HAP-1 (cell line): ENCODE measurements around the gene ARMC8.
A peak's percentile ranks its signal among the peaks of the same experiment; 100 is the strongest.
"Not testable (repeated sequence)": the region's sequence is repeated elsewhere in the genome, so short reads cannot be mapped to it uniquely, and the experiment has no call there.

Experiments
- DNase-seq, 2 experiments: peaks; one replicate each; pipeline ENCODE4 v3.0.0-alpha.2; 2016 to 2020; ENCODE audit warnings: low spot score in 2 of 2
- H3K27me3 ChIP-seq: fragments of 250-450 bp; sonication (Bioruptor Pico); 2 replicates; pipeline ENCODE4 v1.5.1; 2020; ENCODE audit warnings: low read depth, mild to moderate bottlenecking, moderate library complexity
- H3K36me3 ChIP-seq: fragments of 250-450 bp; sonication (Bioruptor Pico); replicated peaks from 2 replicates; pipeline ENCODE4 v1.5.1; 2020; ENCODE audit warnings: mild to moderate bottlenecking
- H3K4me1 ChIP-seq: fragments of 250-450 bp; sonication (Bioruptor Pico); 2 replicates; pipeline ENCODE4 v1.5.1; 2020; ENCODE audit warnings: mild to moderate bottlenecking
- H3K4me3 ChIP-seq: fragments of 250-450 bp; sonication (Bioruptor Pico); 2 replicates; pipeline ENCODE4 v1.5.1; 2020; ENCODE audit warnings: mild to moderate bottlenecking, moderate library complexity
- H3K9me3 ChIP-seq: fragments of 250-450 bp; sonication (Bioruptor Pico); 2 replicates; pipeline ENCODE4 v1.5.1; 2020; ENCODE audit warnings: mild to moderate bottlenecking, moderate library complexity
- in situ Hi-C: fragments of 300-500 bp; cut with MboI; formaldehyde crosslinking; loops from 3 replicates; pipeline ENCODE4 v1.14.3; 2020; ENCODE audit warnings: low sequenced_read_pairs, inconsistent platforms, mixed read lengths

The ARMC8 gene, protein sequence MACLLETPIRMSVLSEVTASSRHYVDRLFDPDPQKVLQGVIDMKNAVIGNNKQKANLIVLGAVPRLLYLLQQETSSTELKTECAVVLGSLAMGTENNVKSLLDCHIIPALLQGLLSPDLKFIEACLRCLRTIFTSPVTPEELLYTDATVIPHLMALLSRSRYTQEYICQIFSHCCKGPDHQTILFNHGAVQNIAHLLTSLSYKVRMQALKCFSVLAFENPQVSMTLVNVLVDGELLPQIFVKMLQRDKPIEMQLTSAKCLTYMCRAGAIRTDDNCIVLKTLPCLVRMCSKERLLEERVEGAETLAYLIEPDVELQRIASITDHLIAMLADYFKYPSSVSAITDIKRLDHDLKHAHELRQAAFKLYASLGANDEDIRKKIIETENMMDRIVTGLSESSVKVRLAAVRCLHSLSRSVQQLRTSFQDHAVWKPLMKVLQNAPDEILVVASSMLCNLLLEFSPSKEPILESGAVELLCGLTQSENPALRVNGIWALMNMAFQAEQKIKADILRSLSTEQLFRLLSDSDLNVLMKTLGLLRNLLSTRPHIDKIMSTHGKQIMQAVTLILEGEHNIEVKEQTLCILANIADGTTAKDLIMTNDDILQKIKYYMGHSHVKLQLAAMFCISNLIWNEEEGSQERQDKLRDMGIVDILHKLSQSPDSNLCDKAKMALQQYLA

DNA sequence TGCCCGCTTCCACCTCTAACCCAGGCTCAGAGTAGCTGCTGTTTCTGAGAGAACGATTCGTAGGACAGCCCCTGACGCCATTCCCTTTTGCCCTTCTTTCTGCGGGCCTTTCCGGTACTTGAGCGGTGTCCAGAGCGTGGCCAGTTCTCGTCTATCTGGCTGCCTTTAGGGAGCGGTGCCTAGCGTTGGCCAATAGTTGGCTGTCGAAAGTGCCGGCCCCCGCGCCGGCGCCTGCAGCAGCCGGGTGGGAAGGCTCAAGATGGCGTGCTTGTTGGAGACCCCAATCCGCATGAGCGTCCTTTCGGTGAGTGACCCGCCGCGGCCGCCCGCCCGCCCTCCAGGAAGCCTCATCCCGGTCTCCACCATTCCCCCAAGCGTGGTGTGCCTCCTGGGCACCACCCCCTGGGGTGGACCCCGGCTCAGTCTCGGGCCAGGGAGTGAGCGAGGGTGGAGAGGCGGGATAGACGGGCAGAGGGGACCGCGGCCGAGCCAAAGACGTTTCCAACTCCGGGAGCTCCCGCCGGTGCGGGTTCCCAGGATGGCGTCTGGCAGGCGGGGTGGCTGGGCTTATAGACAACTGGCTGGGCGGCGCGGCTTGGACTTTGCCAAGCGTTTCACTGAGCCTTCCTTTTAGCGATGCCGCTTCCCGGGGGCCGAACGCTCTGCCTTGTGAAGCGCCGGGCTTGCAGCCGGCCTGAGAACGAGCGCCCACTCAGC lies at the start of gene ARMC8:
Gene ARMC8, plus strand, starts transcription at position 6 of the 717 bp plus-strand sequence. Its CDS starts 254 bp downstream, at position 260.
- Histone ChIP-seq H3K9me3 (no peaks in the 10 kb centered on the region), H3K4me1 (peaks cover 14% of the 10 kb centered on the region), H3K4me3 (peak within 1 kb of the TSS; percentile 90), H3K27me3 (no peaks in the 10 kb centered on the region), H3K36me3 (peaks cover 5% of the 10 kb centered on the region)
- in situ Hi-C loops = no loop called here
- DNase-seq = peak; percentile 39 to 65

DNA sequence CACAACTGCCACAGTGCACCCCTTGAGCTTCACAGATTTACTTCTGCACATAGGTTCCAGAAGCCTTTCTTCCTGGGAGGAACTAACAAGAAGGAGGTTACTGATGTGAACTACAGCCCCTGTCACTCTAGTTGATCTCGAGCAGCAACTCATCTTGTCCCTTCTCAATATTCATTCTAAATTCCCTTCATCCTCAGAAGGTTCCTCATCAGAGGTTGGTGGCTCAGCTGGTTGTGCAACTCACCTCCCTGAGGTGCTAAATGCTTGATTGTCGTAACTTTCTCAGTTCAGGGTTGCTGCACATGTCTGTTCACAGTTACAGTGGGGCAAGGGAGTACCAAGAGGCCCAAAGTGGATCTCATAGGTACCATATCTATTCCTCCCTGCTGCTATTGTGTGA lies 49.2 kb upstream of the ARMC8 start:
- Histone ChIP-seq H3K9me3 (no peaks in the 10 kb centered on the region), H3K4me1 (no peaks in the 10 kb centered on the region), H3K27me3 (no peaks in the 10 kb centered on the region), H3K4me3 (no peak overlapping the region), H3K36me3 (no peaks in the 10 kb centered on the region)
- in situ Hi-C loops = no loop called here
- no peak for DNase-seq

DNA sequence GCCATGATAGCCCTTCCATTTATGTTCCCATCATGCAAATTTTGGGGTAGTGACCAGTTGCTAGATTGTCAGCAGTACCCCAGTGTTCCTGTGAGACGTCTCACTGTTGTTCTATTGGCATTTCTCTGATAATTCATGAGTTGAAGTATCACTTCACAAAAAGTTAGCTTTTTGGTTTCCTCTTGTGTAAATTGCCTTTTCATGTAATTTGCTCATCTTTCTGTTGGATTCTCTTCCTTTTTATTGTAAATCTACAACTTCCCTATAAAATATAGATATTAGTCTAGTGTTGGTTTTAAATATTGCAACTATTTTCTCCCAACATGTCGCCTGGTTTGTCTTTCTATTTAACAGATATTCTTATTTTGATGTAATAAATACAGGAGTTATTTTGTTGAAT lies 47.4 kb upstream of the ARMC8 start:
- Histone ChIP-seq H3K36me3 (no peaks in the 10 kb centered on the region), H3K4me1 (no peaks in the 10 kb centered on the region), H3K4me3 (no peak overlapping the region), H3K27me3 (peaks cover 4% of the 10 kb centered on the region; the same call in 1 of the 2 replicates), H3K9me3 (no peaks in the 10 kb centered on the region; the same call in 1 of the 2 replicates)
- in situ Hi-C loops = no loop called here
- DNase-seq = no peak

DNA sequence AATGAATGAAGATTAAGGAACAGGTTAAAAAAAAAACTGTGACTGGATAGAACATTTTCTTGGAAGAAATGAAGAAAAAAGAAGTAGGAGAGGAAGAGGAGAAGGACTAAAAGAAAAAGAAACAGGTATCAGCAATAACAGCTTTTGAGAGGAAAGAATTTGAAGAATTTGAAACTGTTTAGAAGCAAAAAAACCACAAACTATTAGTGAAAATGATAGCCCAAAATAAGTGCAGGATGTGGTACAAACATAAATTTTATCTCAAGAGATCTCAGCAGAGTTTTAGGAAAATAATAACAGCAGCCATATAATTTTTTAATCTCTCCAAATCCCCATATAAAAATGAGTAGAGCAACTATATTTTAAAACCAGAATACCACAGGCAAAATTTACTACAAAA lies 46.2 kb upstream of the ARMC8 start:
- no peaks in the 10 kb centered on the region; the same call in 1 of the 2 replicates for H3K9me3 ChIP-seq
- no peak for DNase-seq
- H3K4me1 ChIP-seq = no peaks in the 10 kb centered on the region
- no peaks in the 10 kb centered on the region for H3K36me3 ChIP-seq
- H3K27me3 ChIP-seq = peaks cover 4% of the 10 kb centered on the region; the same call in 1 of the 2 replicates
- in situ Hi-C loops = no loop called here
- no peak overlapping the region for H3K4me3 ChIP-seq

DNA sequence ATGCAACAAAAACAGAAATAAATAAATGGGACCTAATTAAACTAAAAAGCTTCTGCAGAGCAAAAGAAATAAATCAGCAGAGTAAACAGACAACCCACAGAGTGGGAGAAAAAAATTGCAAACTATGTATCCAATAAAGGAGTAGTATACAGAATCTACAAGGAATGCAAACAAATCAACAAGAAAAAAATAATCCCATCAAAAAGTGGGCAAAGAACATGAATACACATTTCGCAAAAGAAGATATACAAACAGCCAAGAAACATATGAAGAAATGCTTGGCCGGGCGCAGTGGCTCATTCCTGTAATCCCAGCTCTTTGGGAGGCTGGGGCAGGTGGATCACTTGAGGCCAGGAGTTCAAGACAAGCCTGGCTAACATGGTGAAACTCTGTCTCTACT lies 44.9 kb upstream of the ARMC8 start:
- in situ Hi-C loops, H3K4me1 ChIP-seq, H3K27me3 ChIP-seq, DNase-seq, H3K36me3 ChIP-seq, H3K9me3 ChIP-seq, H3K4me3 ChIP-seq: not testable (repeated sequence)

DNA sequence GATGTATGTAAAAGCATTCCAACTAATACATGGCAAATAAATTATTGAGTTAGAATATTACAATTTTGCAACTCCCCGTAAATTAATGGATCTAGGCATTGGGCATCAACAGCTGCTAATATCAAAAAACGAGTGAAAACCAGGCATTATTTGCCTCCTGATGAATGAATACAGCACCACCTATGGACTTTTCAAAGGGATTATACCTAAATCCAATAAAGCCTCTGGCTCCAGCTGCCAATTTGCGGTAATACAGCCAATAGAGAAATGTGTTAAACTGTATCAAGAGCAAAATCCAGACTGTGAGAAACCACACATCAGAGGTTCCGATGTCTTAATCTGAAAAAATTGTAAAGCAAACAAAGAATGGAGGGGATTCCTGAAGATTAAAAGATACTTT lies 38.6 kb upstream of the ARMC8 start:
- Histone ChIP-seq H3K9me3 (no peaks in the 10 kb centered on the region; the same call in 1 of the 2 replicates), H3K36me3 (no peaks in the 10 kb centered on the region), H3K4me1 (no peaks in the 10 kb centered on the region), H3K27me3 (peaks cover 6% of the 10 kb centered on the region; the same call in 1 of the 2 replicates), H3K4me3 (no peak overlapping the region)
- DNase-seq = no peak
- in situ Hi-C loops = no loop called here

DNA sequence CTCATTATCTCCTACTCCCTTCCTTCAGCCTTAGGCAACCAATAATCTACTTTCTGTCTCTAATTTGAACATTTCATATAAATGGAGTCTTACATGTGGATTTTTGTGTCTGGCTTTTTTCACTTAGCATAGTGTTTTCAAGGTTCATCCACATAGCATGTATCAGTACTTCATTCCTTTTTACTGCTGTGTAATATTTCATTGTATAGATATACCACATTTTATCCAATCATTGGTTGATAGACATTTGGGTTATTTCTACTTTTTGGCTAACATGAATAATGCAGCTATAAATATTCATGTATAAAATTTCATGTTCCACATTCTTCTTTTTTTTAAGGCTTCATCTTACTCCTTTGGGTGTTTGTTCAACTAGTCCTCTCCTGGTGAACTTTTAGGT lies 32.6 kb upstream of the ARMC8 start:
- H3K4me1 ChIP-seq = no peaks in the 10 kb centered on the region
- no peaks in the 10 kb centered on the region for H3K36me3 ChIP-seq
- no peak overlapping the region for H3K4me3 ChIP-seq
- no peak for DNase-seq
- H3K27me3 ChIP-seq = no peaks in the 10 kb centered on the region
- no peaks in the 10 kb centered on the region for H3K9me3 ChIP-seq
- in situ Hi-C loops = no loop called here

DNA sequence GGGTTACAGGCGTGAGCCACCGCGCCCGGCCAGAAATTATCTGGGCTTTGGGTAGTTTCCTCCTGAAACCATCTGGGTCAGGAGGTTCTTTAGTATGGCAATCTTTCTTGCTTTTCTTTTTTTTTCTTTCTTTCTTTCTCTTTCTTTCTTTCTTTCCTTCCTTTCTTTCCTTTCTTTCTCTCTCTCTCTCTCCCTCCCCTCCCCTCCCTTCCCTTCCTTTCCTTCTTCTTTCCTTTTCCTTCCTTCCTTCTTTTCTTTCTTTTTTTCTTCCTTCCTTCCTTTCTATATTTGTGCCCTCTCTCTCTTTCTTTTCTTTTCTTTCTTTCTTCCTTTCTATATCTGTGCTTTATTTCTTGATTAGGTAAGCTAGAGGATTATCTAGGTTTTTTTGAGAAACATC lies 29.4 kb upstream of the ARMC8 start:
- in situ Hi-C loops = no loop called here
- DNase-seq = no peak
- Histone ChIP-seq H3K9me3 (no peaks in the 10 kb centered on the region), H3K36me3 (peaks cover 12% of the 10 kb centered on the region), H3K4me1 (no peaks in the 10 kb centered on the region), H3K4me3 (no peak overlapping the region), H3K27me3 (no peaks in the 10 kb centered on the region)

DNA sequence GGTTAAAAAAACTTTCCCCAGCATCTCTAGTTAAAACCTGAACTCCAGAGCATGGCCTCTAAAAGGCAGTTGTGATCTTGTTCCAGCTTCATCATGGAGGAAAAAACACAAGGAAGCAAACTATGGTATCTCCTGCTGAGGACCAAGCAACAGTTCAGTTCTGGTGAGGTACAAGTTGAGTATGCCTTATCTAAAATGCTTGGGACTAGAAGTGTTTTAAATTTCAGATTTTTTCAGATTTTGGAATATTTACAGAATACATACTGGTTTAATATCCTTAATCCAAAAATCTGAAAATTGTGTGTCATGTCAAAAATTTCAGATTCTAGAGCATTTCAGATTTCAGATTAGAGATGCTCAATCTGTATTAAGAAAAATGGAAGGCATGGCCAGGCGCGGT lies 22.0 kb upstream of the ARMC8 start:
- Histone ChIP-seq H3K9me3 (no peaks in the 10 kb centered on the region), H3K4me3 (no peak overlapping the region), H3K4me1 (no peaks in the 10 kb centered on the region), H3K36me3 (peaks cover 50% of the 10 kb centered on the region), H3K27me3 (no peaks in the 10 kb centered on the region)
- DNase-seq = no peak
- in situ Hi-C loops = no loop called here

DNA sequence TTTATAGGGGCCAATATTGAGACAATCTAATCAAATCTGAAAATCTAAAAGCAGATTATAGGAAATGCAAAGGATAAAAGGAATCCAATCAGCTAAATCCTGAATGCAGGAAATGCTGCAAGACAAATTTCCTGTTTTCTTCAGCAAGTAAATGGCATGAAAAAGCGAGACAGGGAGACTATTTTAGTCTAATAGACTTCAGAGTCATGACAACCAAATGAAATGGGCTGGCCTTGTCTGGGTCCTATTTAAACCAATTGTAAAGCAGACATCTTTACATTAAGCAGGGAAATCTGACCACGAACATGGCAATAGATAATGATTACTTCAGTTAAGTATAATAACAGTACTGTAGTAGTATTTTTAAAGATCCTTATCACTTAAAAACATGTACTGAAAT lies 14.5 kb upstream of the ARMC8 start:
- Histone ChIP-seq H3K4me3 (no peak overlapping the region), H3K4me1 (peaks cover 9% of the 10 kb centered on the region), H3K27me3 (no peaks in the 10 kb centered on the region), H3K9me3 (no peaks in the 10 kb centered on the region), H3K36me3 (peaks cover 24% of the 10 kb centered on the region)
- in situ Hi-C loops = no loop called here
- DNase-seq = no peak

DNA sequence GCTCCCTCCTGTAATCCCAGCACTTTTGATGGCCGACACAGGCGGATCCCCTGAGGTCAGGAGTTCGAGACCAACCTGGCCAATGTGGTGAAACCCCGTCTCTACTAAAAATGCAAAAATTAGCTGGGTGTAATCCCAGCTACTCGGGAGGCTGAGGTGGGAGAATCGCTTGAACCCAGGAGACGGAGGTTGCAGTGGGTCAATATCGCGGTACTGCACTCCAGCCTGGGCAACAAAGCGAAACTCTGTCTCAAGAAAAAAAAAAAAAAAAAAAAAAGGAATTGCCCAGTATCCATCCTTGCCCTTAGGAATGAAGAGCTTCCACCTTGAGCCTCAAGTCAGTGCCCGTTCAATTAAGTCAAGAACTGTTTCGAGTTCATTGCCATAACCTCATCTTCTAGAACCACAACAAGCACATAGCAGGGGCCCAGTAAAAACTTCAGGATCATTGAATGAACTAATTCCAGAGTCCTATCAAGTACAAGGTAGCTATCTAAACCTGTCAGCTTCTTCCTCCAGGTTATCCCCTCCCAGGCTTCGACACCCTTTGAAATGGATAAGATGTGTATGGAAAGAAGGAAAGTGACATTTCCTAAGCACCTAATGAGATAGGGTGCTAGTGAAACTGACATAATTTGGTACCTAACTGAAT lies 13.2 kb upstream of the ARMC8 start:
- H3K9me3 ChIP-seq = no peaks in the 10 kb centered on the region
- DNase-seq = peak in 1 of 2 experiments; percentile 38
- peak overlapping the region; percentile 72 for H3K4me3 ChIP-seq
- peaks cover 24% of the 10 kb centered on the region for H3K36me3 ChIP-seq
- in situ Hi-C loops = no loop called here
- H3K4me1 ChIP-seq = peaks cover 9% of the 10 kb centered on the region
- H3K27me3 ChIP-seq = no peaks in the 10 kb centered on the region

DNA sequence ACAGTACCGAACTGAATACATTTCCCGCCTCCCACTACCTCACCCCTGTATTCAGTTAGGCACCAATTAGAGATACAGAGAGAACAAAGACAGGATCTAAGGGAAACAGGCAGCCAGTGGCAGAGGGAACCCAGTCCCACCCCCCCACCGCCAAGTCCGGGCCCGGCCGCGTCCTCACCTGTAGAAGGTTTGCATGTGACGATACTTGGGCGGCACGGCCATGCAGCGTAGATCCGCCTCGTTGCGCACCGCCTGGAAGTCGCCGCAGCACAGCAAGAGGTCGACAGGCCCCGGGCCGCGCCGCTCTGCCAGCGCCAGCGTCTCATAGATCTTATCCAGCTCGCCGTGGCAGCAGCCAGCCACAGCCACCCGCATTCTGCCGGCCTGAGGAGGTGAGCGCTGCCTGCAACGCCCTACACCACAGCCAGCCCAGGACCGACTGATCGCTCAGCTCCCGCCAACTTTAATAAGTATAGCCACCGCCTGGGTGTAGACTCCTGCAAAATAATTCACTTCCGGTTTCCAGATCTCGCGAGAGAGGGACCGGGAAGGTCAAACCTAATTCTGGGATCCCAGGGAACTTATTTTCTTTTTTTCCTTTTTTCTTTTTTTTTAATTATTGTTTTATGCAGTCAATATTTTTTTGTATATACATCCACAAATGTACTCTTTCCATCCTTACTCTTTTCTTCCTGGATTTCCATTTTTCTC lies 12.5 kb upstream of the ARMC8 start, which contains the start of gene DBR1:
Gene DBR1, minus strand, starts transcription at position 501 of the 711 bp plus-strand sequence. Its CDS starts 126 bp downstream, at position 375.
- H3K4me3 ChIP-seq = peak within 1 kb of the TSS; percentile 72
- H3K4me1 ChIP-seq = peaks cover 9% of the 10 kb centered on the region
- in situ Hi-C loops = no loop called here
- H3K9me3 ChIP-seq = no peaks in the 10 kb centered on the region
- peak; percentile 87 to 92 for DNase-seq
- H3K27me3 ChIP-seq = no peaks in the 10 kb centered on the region
- H3K36me3 ChIP-seq = peaks cover 19% of the 10 kb centered on the region
